ENCODE results near the gene CPA4. TPM values are rescaled to one million over a fixed set of nuclear protein-coding genes. Genes with fewer than 3 reads are reported as not detected.
A peak's percentile ranks its signal among the peaks of the same experiment; 100 is the strongest.

CPA4 gene
- total and polyA plus RNA-seq, 2 experiments from 2014 or later: not detected

DNA sequence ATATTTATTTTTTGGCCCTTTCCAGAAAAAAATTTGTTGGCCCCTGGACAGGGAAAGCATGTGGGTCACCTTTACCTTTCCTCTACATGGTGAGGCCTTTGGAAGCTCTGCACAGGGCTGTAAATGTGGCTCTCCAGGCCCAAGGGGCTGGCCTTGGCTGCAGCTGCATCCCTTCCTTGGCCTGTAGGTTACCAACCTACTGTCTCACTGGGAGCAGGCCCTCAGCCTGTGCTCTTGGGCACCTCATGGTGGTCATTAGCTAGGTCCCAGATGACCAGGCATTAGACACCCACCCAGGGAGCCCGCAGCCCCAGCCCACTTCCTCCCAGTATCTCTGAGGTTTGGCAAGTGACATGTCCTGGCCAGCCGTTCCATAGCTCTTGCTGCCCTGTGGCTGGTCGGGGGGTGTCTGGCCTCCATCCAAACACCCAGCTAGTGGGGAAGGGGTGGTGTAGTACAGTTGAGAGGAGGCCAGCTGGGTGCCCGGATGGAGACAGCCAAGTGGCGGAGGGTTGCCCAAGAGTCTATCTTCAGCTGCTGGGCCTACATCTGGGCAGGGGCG is 44.5 kb downstream of the CPA4 start:
- TF ChIP-seq, protein P1, sequence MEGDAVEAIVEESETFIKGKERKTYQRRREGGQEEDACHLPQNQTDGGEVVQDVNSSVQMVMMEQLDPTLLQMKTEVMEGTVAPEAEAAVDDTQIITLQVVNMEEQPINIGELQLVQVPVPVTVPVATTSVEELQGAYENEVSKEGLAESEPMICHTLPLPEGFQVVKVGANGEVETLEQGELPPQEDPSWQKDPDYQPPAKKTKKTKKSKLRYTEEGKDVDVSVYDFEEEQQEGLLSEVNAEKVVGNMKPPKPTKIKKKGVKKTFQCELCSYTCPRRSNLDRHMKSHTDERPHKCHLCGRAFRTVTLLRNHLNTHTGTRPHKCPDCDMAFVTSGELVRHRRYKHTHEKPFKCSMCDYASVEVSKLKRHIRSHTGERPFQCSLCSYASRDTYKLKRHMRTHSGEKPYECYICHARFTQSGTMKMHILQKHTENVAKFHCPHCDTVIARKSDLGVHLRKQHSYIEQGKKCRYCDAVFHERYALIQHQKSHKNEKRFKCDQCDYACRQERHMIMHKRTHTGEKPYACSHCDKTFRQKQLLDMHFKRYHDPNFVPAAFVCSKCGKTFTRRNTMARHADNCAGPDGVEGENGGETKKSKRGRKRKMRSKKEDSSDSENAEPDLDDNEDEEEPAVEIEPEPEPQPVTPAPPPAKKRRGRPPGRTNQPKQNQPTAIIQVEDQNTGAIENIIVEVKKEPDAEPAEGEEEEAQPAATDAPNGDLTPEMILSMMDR (conservative IDR thresholded peaks at IDR 0.05; ENCODE audit: low read depth in 2 of 2): no peak
- no peak for TF ChIP-seq NANOG (IDR thresholded peaks at IDR 0.05; ENCODE audit: borderline replicate concordance)
- TF ChIP-seq JUNB (IDR thresholded peaks at IDR 0.05; ENCODE audit: unreplicated experiment): no peak
- no peak for TF ChIP-seq EZH2phosphoT487 (IDR thresholded peaks at IDR 0.05; ENCODE audit: unreplicated experiment)
- TF ChIP-seq, protein P2, sequence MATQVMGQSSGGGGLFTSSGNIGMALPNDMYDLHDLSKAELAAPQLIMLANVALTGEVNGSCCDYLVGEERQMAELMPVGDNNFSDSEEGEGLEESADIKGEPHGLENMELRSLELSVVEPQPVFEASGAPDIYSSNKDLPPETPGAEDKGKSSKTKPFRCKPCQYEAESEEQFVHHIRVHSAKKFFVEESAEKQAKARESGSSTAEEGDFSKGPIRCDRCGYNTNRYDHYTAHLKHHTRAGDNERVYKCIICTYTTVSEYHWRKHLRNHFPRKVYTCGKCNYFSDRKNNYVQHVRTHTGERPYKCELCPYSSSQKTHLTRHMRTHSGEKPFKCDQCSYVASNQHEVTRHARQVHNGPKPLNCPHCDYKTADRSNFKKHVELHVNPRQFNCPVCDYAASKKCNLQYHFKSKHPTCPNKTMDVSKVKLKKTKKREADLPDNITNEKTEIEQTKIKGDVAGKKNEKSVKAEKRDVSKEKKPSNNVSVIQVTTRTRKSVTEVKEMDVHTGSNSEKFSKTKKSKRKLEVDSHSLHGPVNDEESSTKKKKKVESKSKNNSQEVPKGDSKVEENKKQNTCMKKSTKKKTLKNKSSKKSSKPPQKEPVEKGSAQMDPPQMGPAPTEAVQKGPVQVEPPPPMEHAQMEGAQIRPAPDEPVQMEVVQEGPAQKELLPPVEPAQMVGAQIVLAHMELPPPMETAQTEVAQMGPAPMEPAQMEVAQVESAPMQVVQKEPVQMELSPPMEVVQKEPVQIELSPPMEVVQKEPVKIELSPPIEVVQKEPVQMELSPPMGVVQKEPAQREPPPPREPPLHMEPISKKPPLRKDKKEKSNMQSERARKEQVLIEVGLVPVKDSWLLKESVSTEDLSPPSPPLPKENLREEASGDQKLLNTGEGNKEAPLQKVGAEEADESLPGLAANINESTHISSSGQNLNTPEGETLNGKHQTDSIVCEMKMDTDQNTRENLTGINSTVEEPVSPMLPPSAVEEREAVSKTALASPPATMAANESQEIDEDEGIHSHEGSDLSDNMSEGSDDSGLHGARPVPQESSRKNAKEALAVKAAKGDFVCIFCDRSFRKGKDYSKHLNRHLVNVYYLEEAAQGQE (IDR thresholded peaks at IDR 0.05; ENCODE audit: unreplicated experiment): no peak
- Histone ChIP-seq H2AFZ (peak overlapping the region; percentile 30), H3K36me3 (ENCODE audit: insufficient read depth) (no peaks in the 10 kb centered on the region), H3K4me2 (peak overlapping the region; percentile 68), H4K20me1 (replicated peaks; ENCODE audit: insufficient read depth) (no peaks in the 10 kb centered on the region), H3K79me2 (replicated peaks; ENCODE audit: insufficient read depth) (no peaks in the 10 kb centered on the region), H3K4me1 (ENCODE audit: insufficient read depth) (peaks cover 17% of the 10 kb centered on the region), H3K4me3 (no peak overlapping the region), H3K27me3 (ENCODE audit: insufficient read depth) (no peaks in the 10 kb centered on the region), H3K9me2 (ENCODE audit: insufficient read depth) (peaks cover 15% of the 10 kb centered on the region), H3F3A (replicated peaks; ENCODE audit: low read depth) (no peaks in the 10 kb centered on the region), H3K27ac (ENCODE audit: low read depth) (no peak overlapping the region)
- no peaks in the 10 kb centered on the region for H3K36me3 Mint-ChIP-seq (ENCODE audit: low read depth)
- H3K27ac Mint-ChIP-seq: peak overlapping the region; percentile 86
- DNase-seq (ENCODE audit: low spot score): no peak
- no peaks in the 10 kb centered on the region for H3K9me3 Mint-ChIP-seq
- peaks cover 18% of the 10 kb centered on the region for H3K4me1 Mint-ChIP-seq
- H3K4me3 Mint-ChIP-seq: no peak overlapping the region
- peak; percentile 45 for ATAC-seq
- H3K27me3 Mint-ChIP-seq (ENCODE audit: insufficient read depth, low read depth, poor library complexity): peaks cover 2% of the 10 kb centered on the region

- DNase-seq (ENCODE audit: low spot score) (peak; percentile 19), ATAC-seq (peak; percentile 80)
- no peaks in the 10 kb centered on the region for H4K20me1 ChIP-seq (replicated peaks; ENCODE audit: insufficient read depth)
- H3K4me1 ChIP-seq (ENCODE audit: insufficient read depth): peaks cover 17% of the 10 kb centered on the region
- H3K36me3 Mint-ChIP-seq (ENCODE audit: low read depth): no peaks in the 10 kb centered on the region
- H3K4me3 ChIP-seq: peak overlapping the region; percentile 6; the same call in 1 of the 2 replicates
- peaks cover 18% of the 10 kb centered on the region for H3K4me1 Mint-ChIP-seq
- no peaks in the 10 kb centered on the region for H3F3A ChIP-seq (replicated peaks; ENCODE audit: low read depth)
- no peaks in the 10 kb centered on the region for H3K79me2 ChIP-seq (replicated peaks; ENCODE audit: insufficient read depth)
- H3K4me2 ChIP-seq: peak overlapping the region; percentile 68
- H3K27ac Mint-ChIP-seq: peak overlapping the region; percentile 86; the same call in 1 of the 2 replicates
- H3K9me2 ChIP-seq (ENCODE audit: insufficient read depth): peaks cover 15% of the 10 kb centered on the region
- H3K36me3 ChIP-seq (ENCODE audit: insufficient read depth): no peaks in the 10 kb centered on the region
- H3K27me3 Mint-ChIP-seq (ENCODE audit: insufficient read depth, low read depth, poor library complexity): peaks cover 2% of the 10 kb centered on the region
- no peaks in the 10 kb centered on the region for H3K27me3 ChIP-seq (ENCODE audit: insufficient read depth)
- no peak overlapping the region for H3K4me3 Mint-ChIP-seq
- peak overlapping the region; percentile 58 for H3K27ac ChIP-seq (ENCODE audit: low read depth)
- H3K9me3 Mint-ChIP-seq: no peaks in the 10 kb centered on the region
- peak overlapping the region; percentile 30 for H2AFZ ChIP-seq
- TF ChIP-seq ZNF114 (CRISPR knock-in tag; IDR thresholded peaks at IDR 0.05) (no peak), JUNB (IDR thresholded peaks at IDR 0.05; ENCODE audit: unreplicated experiment) (no peak), ZNF331 (CRISPR knock-in tag; IDR thresholded peaks at IDR 0.05; ENCODE audit: low read depth) (no peak)
- TF ChIP-seq, protein P1 (conservative IDR thresholded peaks at IDR 0.05; ENCODE audit: low read depth in 2 of 2): no peak
Measured at GRCh38 chr7:130338233-130338632, 45.3 kb downstream of the CPA4 start.

Data from GM23338 (cell line).